Right atrium auricular region (tissue), 2 donors: Measurements from ENCODE around the gene KIF5A. TPM values are rescaled to one million over a fixed set of nuclear protein-coding genes. Genes with fewer than 3 reads are reported as not detected.
"Not testable (repeated sequence)": the region's sequence is repeated elsewhere in the genome, so short reads cannot be mapped to it uniquely, and the experiment has no call there.

Source experiments
- DNase-seq: peaks from one replicate; pipeline ENCODE4 v3.0.0-alpha.2; 2019; ENCODE audit warnings: low spot score
- H3K27ac ChIP-seq, 2 donors: fragments of 200-600 bp; sonication (generic); 1 replicate in 1 of 2; 2 replicates in 1 of 2; pipeline ENCODE4 v1.5.1; 2016 to 2019
- H3K27me3 ChIP-seq, 2 donors: fragments of 200-600 bp; sonication (generic); one replicate each; pipeline versions ENCODE4 v1.5.1 to v1.6.0; 2017 to 2019
- H3K36me3 ChIP-seq: fragments of 200-600 bp; sonication (generic); one replicate; pipeline ENCODE4 v1.5.1; 2016
- H3K4me1 ChIP-seq, 2 donors: fragments of 200-600 bp; sonication (generic); one replicate each; pipeline versions ENCODE4 v1.5.1 to v1.6.0; 2017 to 2019
- H3K4me3 ChIP-seq, 2 donors: fragments of 200-600 bp; sonication (generic); 1 replicate in 1 of 2; 2 replicates in 1 of 2; pipeline ENCODE4 v1.5.1; 2017 to 2019; ENCODE audit warnings: mild to moderate bottlenecking in 1 of 2, moderate library complexity in 1 of 2
- H3K9me3 ChIP-seq, 2 donors: fragments of 200-600 bp; sonication (generic); one replicate each; pipeline ENCODE4 v1.5.1; 2019
- CTCF ChIP-seq, 2 donors: fragments of 200-600 bp; sonication (generic); IDR thresholded peaks; one replicate each; pipeline ENCODE4 v1.5.1; 2019; ENCODE audit warnings: antibody characterized with exemption in 2 of 2
- total RNA-seq, 2 donors: library from RNA; depleted of rRNA; stranded (reverse); fragments of >200 nt; gene quantifications; one replicate each; pipeline ENCODE4 v1.1.0, GENCODE V29; 2016

KIF5A gene
- total RNA-seq, 2 donors from 2014 or later: 0.11 to 0.12 TPM

- no peaks in the 10 kb centered on the region for H3K27me3 ChIP-seq
- no peak overlapping the region for H3K4me3 ChIP-seq
- no peaks in the 10 kb centered on the region for H3K36me3 ChIP-seq
- H3K27ac ChIP-seq: no peak overlapping the region
- no peaks in the 10 kb centered on the region for H3K9me3 ChIP-seq
- no peaks in the 10 kb centered on the region for H3K4me1 ChIP-seq
- TF ChIP-seq CTCF (IDR thresholded peaks at IDR 0.05): no peak
- no peak for DNase-seq
Observed at GRCh38 chr12:57558864-57559263, 9.0 kb downstream of the KIF5A start.

- Histone ChIP-seq H3K9me3 (no peaks in the 10 kb centered on the region), H3K36me3 (no peaks in the 10 kb centered on the region), H3K27me3 (no peaks in the 10 kb centered on the region), H3K27ac (no peak overlapping the region), H3K4me1 (no peaks in the 10 kb centered on the region), H3K4me3 (no peak overlapping the region)
- no peak for DNase-seq
- no peak for TF ChIP-seq CTCF (IDR thresholded peaks at IDR 0.05)
Observed at GRCh38 chr12:57560516-57560915, 10.7 kb downstream of the KIF5A start.

GRCh38 chr12:57561117-57561516, 11.3 kb downstream of the KIF5A start:
- H3K9me3 ChIP-seq, H3K4me1 ChIP-seq, H3K27ac ChIP-seq, H3K27me3 ChIP-seq, H3K4me3 ChIP-seq, DNase-seq, H3K36me3 ChIP-seq: not testable (repeated sequence)

GRCh38 chr12:57563358-57563757, 13.5 kb downstream of the KIF5A start:
- TF ChIP-seq CTCF (IDR thresholded peaks at IDR 0.05): no peak
- no peaks in the 10 kb centered on the region for H3K27me3 ChIP-seq

GRCh38 chr12:57564178-57564740, 14.4 kb downstream of the KIF5A start:
- no peaks in the 10 kb centered on the region for H3K9me3 ChIP-seq
- no peak for TF ChIP-seq CTCF (IDR thresholded peaks at IDR 0.05)
- H3K4me1 ChIP-seq: no peaks in the 10 kb centered on the region
- no peak overlapping the region for H3K4me3 ChIP-seq
- no peaks in the 10 kb centered on the region for H3K27me3 ChIP-seq
- H3K36me3 ChIP-seq: no peaks in the 10 kb centered on the region
- DNase-seq: no peak
- no peak overlapping the region for H3K27ac ChIP-seq

More at GRCh38 chr12:57563358-57563757, 13.5 kb downstream of the KIF5A start:
- no peaks in the 10 kb centered on the region for H3K4me1 ChIP-seq
- DNase-seq: no peak
- no peaks in the 10 kb centered on the region for H3K36me3 ChIP-seq
- H3K4me3 ChIP-seq: no peak overlapping the region
- H3K27ac ChIP-seq: no peak overlapping the region
- H3K9me3 ChIP-seq: no peaks in the 10 kb centered on the region

- no peak for TF ChIP-seq CTCF (IDR thresholded peaks at IDR 0.05)
- H3K36me3 ChIP-seq: no peaks in the 10 kb centered on the region
- H3K9me3 ChIP-seq: no peaks in the 10 kb centered on the region
- no peak for DNase-seq
- H3K4me1 ChIP-seq: no peaks in the 10 kb centered on the region
- H3K27me3 ChIP-seq: no peaks in the 10 kb centered on the region
- no peak overlapping the region for H3K4me3 ChIP-seq
- H3K27ac ChIP-seq: no peak overlapping the region
Observed at GRCh38 chr12:57568838-57569237, 19.0 kb downstream of the KIF5A start.
